MV-4-11 (cell line): Measurements from ENCODE around the gene CYGB.

Experiments used
- DNase-seq: peaks from one replicate; lab custom pipeline; 2025; lab: John Stamatoyannopoulos, UW

The CYGB gene

GRCh38 chr17:76537578-76538280, at the start of gene CYGB:
CYGB (minus strand) TSS chr17:76537709; CDS start chr17:76537542, 167 bp downstream.
- DNase-seq: no peak

DNA sequence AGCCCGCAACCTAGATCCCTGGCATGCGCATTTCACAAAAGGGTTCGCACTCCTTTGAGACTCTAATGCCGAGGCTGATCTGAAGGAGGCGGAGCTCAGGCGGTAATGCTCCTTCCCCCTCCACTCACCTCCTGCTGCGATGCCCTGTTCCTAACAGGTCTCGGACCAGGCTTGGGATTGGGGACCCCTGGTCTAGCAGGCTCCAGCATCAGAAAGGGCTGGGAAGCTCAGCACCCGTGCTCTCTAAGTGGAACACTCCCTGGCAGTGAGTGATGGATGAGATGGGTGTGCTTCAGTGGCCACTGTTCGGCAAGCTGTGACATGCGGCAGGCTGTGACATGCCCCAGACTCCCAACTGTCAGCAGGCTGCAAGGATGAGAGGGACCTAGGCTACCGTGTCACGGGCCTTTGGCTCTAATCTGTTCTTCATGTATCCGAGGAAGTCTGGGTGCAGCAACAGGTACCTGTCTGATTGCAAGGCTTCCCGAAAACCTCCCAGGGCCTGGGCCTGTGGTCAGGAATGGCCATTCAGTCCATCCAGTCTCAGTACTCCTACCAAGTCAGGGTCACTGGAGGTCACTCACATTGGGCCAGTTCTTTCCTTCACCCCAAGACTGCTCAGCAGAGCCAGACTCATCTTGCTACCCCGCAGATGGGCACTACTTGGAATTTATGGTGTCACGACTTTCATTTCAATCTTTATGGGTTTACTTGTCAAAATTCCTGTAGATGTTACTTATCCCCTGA, 49.4 kb upstream of the CYGB start:
- DNase-seq: no peak

DNA sequence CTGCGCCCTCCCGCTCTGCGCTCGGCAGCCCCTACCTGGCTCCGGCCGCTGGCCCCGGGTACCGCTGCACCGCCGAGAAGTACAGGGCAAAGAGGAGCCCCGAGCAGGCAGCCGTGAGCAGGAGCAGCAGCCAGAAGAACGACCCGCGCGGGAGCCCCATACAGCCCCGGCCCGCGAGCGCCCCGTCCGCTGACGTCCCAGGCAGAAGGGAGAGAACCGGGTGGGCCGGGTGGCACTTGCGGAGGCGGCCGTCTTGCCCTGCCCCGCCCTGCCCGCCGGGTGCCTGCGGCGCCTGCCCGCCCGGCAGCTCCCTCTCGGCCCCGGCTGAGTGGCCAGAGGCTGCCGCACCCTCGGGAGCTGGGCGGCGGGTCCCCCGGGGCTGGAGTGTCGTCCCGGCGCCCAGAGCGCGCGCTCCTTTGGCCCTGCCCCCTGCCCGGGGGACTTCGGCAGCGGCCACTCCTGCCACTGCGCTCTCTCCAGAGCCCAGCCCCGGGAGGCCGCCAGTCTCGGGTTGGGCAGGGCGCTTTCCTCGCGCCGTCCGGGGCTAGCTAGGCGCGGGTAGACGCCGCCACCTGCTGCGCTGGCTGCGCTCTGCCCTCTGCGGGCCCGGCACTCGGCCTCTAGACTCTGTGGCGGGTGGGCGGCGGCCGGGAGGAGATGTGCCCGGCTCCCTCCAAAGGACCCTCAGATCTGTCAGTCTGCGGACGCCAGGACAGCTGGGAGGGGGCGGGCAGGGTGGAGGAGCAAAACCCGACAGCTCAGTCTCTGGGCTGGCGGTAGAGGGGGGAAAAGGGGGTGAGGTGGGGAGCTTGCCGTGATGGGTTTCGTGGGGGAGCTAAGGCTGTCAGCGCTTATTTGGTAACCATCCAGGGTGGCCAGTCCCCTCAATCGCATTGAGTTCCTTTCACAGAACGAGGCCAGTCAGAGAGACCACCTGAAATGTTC, 48.4 kb upstream of the CYGB start, which contains the start of gene ST6GALNAC2:
ST6GALNAC2 (minus strand) TSS at position 212 of the 945 bp plus-strand sequence; CDS start at position 160, 52 bp downstream.
- no peak for DNase-seq

- no peak for DNase-seq
These were observed 47.6 kb upstream of the CYGB start for GRCh38 chr17:76585033-76585648.

- DNase-seq: no peak
These were observed 47.0 kb upstream of the CYGB start for GRCh38 chr17:76584427-76585032.

- DNase-seq: no peak
These were observed 45.2 kb upstream of the CYGB start for GRCh38 chr17:76582660-76583059.

DNA sequence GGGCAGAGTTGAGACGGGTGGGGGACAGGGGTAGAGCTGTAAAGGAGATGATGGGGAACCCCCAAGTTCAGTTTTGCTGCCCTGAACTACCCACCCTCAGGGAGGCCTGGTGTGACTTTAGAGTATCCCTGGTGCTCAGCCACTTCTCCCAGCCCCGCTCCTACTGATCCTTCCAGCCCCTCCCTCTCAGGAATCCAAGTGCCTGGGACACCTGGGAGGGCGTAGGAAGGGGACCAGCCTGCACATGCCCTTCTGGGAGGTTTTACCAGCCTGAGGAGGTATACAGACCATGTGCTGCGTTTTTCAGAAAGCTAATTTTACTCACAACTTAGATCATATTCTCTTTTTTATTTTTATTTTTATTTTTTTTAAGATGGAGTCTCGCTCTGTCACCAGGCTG, 44.0 kb upstream of the CYGB start:
- no peak for DNase-seq

DNA sequence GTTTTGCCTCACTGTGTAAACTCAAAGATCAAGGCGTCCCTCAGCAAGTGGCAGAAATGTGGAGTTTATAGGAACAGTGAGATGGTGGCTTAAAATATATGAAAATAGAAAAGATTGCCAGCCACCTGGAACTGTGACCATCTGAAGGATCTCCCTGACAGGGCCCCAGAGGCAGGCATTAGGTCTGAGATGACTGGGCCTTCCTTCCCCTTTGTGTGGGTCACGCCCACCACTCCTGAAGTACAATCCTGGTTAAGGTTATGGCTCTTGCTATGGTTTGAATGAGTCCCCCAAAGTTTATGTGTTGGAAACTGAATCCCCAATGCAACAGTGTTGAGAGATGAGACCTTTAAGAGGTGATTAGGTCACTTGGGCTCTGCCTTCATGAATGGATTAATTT, 41.8 kb upstream of the CYGB start:
- peak; percentile 49 for DNase-seq

GRCh38 chr17:76578376-76578775, 40.9 kb upstream of the CYGB start:
- no peak for DNase-seq

GRCh38 chr17:76577876-76578275, 40.4 kb upstream of the CYGB start:
- DNase-seq: no peak

GRCh38 chr17:76576189-76576588, 38.7 kb upstream of the CYGB start:
- no peak for DNase-seq

GRCh38 chr17:76575570-76575969, 38.1 kb upstream of the CYGB start:
- no peak for DNase-seq

DNA sequence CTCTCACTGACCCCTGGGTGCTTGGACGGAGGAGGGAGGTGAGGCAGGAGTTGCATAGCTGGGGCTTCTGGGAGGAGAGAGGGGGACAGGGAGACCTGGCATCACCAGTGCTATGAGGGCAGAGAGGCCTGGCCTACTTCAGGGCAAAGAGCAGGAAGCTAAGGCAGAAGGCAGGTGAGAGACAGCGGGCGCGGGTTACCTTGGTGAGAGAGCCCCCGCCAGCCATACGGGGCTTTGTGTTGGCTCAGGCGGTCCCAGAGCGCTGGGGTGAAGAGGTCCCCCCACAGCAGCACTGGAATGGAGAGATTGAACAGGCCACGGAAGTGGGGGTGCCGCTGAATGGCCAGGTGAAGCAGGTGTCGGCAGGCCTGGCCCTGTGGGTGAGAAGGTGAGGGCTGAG, 36.7 kb upstream of the CYGB start:
- no peak for DNase-seq

- DNase-seq: no peak
These were observed 35.6 kb upstream of the CYGB start for GRCh38 chr17:76573096-76573495.

DNA sequence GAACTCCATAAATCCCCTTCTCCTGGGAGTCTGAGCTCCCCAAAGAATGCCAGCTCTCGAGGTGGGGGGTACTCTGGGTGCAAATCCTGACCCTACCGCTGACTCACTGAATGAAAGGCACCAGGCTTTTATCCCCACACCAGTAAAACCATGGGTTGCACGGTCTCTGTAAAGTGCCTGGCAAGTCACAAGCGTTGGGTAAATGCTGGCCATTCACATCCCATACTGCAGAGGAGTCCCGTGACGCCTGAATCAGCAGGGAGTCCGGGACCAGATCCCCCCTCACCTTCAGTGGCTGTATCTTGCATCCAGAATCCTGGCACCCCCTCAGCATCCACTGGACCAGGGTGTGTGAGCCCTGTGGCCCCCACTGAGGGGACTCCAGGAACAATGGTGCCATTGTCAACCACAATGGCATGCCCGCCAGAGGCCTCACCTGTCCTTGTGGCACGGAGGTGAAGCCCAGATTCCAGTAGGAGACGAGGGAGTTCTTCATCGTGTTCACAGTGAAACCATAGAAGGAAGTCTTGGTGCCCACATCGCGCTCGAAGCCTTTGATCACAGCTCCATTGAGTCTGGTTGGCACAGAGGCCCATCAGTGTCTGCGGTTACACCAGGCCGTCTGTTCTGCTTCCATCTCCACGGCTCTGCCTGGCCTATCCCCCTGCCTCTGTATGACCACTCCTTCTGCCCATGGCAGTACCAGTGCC, 34.8 kb upstream of the CYGB start:
- DNase-seq: no peak

DNA sequence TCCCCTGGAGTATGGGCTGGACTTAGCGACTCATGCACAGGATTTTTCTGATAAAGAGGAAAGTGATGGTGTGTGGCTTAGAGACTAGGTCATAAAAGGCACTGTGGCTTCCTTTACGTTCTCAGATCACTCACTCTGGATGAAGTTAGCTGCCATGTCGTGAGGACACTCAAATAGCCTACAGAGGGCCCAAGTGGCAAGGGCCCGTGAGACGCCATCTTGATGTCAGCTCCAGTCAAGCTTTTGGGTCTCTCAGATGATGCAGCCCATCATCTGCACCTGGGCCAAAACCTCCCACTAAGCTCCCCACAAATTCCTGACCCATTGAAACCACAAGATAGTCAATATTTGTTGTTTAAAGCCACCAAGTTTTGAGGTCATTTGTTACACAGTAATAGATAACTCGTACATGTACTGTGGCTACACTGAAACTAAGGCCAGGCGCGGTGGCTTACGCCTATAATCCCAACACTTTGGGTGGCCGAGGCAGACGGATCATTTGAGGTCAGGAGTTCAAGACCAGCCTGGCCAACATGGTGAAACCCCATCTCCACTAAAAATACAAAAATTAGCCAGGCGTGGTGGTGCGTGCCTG, 33.5 kb upstream of the CYGB start:
- DNase-seq: no peak

DNA sequence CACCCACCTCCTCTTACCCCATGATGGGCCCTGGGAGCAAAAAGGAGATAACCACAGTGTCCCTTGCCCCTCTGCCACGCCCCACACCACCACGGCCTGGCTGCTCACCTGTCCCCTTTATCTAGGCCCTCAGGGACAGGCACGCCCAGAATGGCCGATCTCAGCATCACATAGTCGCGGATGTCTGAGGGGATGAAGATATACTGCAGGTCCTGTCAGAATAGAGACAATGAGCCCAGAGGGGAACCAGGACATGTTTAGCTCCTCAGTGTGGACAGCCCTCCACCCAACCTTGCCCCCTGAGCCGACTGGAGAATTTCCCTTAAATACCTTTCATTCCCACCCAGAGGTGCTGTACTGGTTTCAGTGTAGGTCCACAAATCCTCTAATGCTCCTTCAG, 32.9 kb upstream of the CYGB start:
- no peak for DNase-seq

DNA sequence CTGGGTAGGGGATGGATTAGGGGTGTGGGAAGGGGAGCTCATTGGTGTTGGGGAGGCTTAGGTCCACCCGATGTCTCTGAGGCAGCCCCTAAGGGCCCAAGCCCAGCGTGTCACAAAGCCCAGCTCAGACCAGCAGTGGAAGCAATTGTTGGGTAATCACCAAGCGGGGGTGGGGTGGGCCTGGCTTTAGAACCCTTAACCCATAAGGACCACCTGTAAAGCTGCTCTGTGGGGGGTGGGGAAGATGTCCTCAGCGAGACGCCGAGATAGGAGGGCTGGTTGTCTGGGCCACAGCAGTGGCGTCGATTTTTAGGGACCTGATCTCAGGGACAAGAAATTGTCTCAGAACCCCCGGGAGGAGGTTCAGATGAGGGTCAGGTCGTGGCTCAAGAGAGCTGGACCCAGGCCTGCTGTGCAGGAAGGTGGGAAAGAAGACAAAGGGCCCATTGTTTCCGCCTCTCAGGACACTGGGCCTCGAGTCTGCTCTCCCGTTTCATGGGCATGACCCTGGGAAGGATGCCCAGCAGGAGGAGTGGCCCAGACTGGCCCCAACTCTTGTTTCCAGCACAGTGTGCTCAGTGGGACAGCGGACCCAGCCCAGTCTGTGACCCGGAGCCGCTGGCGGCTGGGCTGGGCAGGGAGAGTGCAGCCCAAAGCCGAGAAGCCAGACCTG, 32.2 kb upstream of the CYGB start:
- no peak for DNase-seq

- DNase-seq: no peak
These were observed 31.3 kb upstream of the CYGB start for GRCh38 chr17:76568811-76569221.
